ENCODE results near the gene ARHGEF25.
"Not testable (repeated sequence)": the region's sequence is repeated elsewhere in the genome, so short reads cannot be mapped to it uniquely, and the experiment has no call there.

Gene ARHGEF25

DNA sequence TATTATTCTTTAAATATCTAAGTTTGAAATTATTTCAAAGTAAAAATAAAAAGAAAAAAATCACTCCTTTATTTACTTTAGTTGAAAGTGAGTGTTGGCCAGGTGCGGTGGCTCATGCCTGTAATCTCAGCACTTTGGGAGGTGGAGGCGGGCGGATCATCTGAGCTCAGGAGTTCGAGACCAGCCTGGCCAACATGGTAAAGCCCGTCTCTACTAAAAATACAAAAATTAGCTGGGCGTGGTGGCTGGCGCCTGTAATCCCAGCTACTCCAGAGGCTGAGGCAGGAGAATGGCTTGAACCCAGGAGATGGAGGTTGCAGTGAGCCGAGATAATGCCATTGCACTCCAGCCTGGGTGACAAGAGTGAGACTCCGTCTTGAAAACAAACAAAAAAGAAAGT lies 25.5 kb downstream of the ARHGEF25 start:
- not testable (repeated sequence) for DNase-seq (ENCODE audit: low spot score)

DNA sequence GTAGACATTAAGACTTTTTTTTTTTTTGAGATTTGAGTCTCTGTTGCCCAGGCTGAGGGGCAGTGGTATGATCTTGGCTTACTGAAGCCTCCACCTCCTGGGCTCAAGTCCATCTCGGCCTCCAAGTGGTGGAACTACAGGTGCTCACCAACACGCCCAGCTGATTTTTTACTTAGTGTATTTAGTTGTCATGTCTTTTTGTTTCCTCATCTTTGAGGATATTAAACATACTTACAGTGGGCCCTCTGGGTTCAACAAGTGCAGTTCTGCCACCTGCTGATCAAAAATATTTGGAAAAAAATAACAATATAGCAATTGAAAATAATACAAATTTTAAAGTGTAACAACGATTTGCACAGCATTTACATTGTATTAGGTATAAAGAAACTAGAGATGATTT lies 26.1 kb downstream of the ARHGEF25 start:
- DNase-seq (ENCODE audit: low spot score): no peak

DNA sequence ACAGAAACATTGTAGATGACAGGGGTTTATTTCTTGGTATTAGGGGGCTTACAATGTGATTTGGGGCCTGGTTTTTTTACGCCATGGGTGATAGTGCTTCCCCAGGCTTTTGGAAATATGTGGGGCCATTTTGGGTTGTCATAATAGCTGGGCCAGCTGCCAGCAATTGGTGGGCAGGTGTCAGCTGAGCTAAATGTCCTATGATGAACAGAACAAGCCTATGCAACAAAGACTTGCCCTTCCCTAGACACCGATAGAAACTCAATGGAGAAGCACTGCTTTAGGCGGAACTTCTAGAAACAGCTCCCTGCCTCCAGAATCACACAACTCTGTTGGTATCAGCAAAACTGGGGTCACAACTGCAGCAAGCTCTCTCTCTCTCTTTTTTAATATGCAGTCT lies 26.9 kb downstream of the ARHGEF25 start:
- DNase-seq (ENCODE audit: low spot score): no peak

DNA sequence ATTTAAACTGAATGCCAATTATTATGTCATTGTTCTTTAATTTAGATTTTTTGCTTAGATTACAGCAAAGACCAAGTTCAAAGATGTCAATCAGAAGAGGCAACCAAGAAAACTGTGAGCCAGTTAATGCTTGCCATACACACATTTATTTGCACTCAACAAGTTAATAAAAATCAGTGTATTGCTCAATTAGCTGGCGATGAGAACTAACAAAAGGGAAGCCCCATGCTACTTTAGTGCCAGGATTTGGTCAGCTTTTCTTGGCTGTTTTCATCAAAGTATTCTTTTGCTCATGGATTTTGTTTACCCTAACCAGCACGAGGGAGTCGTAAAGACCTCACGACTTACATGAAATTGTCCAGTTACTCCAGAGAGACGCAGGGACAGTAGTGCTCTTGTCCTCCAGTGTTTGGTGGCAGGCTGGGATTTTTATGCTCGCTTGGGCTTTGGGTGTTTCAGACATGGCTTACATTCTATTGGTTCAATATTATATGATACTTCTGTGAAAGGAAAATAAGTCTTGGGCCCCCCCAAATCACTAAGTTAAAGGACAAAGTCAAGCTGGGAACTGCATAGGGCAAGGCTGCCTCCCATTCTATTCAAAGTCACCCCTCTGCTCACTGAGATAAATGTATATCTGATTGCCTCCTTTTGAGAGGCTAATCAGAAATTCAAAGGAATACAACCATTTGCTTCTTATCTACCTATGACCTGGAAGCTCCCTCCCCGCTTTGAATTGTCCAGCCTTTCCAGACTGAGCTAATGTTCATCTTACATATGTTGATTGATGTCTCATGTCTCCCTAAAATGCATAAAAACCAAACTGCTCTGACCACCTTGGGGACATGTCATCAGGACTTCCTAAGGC lies 29.2 kb downstream of the ARHGEF25 start:
- DNase-seq (ENCODE audit: low spot score): no peak

DNA sequence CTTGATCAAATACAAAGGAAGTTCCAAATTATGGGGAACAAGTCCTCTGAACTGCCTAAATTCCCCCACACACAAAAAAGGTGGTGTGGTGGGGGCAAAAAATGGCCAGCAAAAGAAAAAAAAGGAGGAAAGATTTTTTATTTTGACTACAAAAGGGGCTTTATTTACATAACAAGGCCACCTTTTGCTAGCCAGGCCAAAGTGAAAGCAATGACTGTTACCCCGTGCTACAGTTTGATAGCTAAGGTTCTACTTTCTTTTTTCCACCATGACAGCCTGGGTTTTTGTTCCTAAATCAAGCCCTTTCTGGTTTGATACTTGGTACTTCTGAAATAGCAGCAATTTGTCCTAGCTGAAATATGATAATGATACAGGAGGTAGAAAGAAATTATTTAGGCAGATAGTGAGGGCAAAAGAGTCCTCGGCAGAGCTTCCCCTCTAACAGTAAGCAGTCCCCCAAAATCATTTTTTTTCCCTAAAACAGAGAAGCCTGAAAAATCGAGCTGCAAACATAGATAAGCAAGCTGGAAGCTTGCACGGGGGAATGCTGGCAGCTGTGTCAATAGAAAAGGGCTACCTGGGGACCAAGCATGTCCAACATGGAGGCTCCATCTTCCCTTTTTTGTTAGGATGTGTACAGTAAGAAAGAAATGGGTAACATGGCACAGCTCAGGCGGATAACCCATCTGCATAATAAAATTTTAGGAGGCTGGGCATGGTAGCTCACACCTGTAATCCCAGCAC lies 30.6 kb downstream of the ARHGEF25 start:
- DNase-seq (ENCODE audit: low spot score): no peak

DNA sequence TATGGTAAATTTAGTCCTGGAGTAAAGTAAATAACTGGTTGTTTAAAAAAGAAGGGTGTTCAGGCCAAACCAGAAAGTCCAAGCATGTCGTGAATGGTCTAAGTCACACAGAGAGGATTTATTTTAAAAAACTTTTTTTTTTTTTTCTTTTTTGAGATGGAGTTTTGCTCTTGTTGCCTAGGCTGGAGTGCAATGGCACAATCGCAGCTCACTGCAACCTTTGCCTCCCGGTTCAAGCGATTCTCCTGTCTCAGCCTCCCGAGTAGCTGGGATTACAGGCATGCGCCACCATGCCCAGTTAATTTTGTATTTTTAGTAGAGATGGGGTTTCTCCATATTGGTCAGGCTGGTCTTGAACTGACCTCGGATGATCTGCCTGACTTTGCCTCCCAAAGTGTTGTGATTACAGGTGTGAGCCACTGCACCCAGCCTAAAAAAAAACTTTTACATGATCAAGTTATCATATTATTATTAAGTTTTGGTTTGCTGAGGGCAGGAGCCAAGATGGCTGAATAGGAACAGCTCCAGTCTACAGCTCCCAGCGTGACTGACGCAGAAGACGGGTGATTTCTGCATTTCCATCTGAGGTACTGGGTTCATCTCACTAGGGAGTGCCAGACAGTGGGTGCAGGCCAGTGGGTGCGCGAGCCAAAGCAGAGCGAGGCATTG lies 34.9 kb downstream of the ARHGEF25 start:
- not testable (repeated sequence) for DNase-seq (ENCODE audit: low spot score)

DNA sequence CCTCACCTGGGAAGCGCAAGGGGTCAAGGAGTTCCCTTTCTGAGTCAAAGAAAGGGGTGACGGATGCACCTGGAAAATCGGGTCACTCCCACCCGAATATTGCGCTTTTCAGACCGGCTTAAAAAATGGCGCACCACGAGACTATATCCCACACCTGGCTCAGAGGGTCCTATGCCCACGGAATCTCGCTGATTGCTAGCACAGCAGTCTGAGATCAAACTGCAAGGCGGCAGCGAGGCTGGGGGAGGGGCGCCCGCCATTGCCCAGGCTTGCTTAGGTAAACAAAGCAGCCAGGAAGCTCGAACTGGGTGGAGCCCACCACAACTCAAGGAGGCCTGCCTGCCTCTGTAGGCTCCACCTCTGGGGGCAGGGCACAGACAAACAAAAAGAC lies 35.4 kb downstream of the ARHGEF25 start:
- DNase-seq (ENCODE audit: low spot score): not testable (repeated sequence)

DNA sequence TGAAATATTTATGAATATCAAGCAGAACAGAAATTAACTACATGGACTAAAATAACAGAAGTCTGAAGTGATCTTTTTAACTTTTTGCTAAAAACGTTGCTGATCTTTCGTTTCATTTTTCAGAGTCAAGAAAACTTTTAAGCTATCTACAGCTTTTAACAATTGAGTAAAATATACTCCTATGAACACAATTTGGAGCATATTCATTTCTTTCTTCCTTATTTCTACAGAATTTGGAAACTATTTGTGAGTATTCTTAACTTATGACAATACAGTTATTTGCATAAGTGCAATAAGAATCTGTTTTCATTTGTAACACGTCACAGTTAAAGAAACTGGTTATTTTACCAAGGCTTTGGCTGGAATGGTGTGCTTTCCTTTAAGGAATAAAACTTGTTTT lies 42.8 kb downstream of the ARHGEF25 start:
- no peak for DNase-seq (ENCODE audit: low spot score)

DNA sequence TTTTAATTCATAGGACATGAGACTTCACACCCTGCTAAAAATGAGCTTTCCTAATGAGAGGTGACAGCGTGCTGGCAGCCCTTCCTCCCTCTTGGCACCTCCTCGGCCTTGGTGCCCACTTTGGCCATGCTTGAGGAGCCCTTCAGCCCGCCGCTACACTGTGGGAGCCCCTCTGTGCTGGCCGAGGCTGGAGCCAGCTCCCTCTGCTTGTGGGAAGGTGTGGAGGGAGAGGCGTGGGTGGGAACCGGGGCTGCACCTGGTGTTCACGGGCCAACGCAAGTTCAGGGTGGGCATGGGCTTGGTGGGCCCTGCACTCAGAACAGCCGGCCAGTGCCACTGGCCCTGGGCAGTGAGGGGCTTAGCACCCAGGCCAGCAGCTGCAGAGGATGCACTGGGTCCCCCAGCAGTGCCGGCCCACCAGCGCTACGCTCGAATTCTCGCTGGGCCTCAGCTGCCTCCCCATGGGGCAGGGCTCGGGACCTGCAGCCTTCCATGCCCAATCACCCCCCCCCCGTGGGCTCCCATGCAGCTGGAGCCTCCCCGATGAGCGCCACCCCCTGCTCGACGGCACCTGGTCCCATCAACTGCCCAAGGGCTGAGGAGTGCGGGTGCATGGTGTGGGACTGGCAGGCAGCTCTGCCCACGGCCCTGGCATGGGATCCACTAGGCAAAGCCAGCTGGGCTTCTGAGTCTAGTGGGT lies 44.5 kb downstream of the ARHGEF25 start:
- no peak for DNase-seq (ENCODE audit: low spot score)

DNA sequence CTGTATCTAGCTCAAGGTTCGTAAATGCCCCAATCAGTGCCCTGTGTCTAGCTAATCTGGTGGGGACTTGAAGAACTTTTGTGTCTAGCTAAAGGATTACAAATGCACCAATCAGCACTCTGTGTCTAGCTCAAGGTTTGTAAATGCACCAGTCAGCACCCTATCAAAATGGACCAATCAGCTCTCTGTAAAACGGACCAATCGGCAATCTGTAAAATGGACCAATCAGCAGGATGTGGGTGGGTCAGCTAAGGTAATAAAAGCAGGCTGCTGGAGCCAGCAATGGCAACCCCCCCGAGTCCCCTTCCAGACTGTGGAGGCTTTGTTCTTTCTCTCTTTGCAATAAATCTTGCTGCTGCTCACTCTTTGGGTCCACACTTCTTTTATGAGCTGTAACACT lies 45.2 kb downstream of the ARHGEF25 start:
- not testable (repeated sequence) for DNase-seq (ENCODE audit: low spot score)

DNA sequence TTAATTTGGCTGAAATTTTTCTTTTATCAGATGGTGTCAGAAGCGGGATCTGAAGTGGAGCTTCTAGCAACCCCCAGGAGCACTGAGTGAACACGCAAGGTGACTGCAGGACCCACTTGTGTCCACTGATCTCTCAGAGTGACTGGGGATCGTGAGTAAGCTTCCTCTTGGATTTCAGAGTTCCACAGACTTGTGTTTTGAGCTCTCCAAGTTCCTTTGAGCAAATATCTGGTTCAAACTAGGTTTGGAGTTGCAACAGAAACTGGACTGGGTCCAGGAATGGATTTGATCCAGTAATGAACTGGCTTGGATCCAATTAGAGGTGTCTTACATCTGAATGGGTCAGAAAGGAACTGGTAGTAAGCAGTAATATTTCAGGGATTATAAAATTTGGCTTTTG lies 46.5 kb downstream of the ARHGEF25 start:
- no peak for DNase-seq (ENCODE audit: low spot score)

DNA sequence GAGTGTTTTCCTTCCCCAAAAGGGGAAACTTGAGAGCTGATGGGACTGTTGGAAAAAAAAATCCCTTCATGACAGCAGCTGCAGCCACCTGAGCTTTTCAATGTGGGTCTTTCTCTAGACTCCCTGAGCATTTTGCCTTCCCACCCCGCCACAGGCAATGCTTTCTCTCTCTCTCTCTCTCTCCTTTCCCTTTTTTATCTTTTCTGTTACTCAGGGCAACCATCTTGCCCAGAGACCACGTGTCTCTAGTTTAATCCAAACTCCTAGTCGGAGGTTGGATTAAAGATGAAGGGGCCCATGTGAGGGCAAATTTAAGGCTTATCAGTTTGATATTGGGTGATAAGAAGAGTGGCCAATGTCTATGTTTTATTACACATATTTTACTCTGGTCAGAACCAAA lies 47.7 kb downstream of the ARHGEF25 start:
- DNase-seq (ENCODE audit: low spot score): no peak

DNA sequence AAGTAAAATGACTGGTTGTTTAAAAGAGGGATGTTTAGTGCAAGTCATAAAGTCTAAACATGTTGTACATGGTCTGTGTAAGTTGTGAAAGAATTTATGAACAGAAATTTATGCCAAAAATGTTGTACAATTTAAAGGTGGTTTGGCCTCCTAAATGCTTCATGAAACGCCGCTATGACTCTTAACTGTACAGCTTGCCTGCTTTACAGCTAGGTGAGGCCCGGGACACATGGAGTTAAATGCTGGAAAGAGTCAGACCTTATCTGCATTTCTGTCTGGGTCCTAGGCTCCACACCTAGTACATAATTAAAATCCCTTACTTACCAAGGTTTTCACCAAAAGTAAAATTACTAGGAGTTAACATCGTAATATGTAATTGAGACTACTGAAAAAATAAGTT lies 50.1 kb downstream of the ARHGEF25 start:
- DNase-seq (ENCODE audit: low spot score): no peak

DNA sequence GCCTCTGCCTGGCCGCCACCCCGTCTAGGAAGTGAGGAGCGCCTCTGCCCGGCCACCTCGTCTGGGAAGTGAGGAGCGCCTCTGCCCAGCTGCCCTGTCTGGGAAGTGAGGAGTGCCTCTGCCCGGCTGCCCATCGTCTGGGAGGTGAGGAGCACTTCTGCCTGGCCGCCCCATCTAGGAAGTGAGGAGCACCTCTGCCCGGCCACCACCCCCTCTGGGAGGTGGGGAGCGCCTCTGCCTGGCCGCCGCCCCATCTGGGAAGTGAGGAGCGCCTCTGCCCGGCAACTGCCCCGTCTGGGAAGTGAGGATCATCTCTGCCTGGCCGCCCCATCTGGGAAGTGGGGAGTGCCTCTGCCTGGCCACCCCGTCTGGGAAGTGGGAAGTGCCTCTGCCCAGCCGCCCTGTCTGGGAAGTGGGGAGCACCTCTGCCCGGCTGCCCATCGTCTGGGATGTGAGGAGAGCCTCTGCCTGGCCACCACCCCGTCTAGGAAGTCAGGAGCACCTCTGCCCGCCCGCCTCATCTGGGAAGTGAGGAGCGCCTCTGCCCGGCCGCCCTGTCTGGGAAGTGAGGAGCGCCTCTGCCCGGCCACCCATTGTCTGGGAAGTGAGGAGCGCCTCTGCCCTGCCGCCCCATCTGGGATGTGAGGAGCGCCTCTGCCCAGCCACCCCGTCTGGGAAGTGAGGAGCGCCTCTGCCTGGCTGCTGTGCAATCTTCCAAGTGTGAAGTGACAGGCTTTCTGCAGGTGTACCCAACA lies 54.0 kb downstream of the ARHGEF25 start:
- not testable (repeated sequence) for DNase-seq (ENCODE audit: low spot score)

Data from D341Med (cell line).